Activated CD8-positive, alpha-beta memory T cell treated with anti-CD3 and anti-CD28 coated beads for 36 hours (primary cell): ENCODE data around the gene PGBD1. TPM values are rescaled to one million over a fixed set of nuclear protein-coding genes. Genes with fewer than 3 reads are reported as not detected.
"Not testable (repeated sequence)": the region's sequence is repeated elsewhere in the genome, so short reads cannot be mapped to it uniquely, and the experiment has no call there.

ENCODE experiments used
- CTCF ChIA-PET: fragments of 350-600 bp; sonication (Branson Sonifier 250); formaldehyde crosslinking; loops from one replicate; lab custom pipeline; 2021; ENCODE audit warnings: antibody characterized with exemption; lab: Charles Lee
- POLR2A ChIA-PET: fragments of 350-600 bp; sonication (Branson Sonifier 250); formaldehyde crosslinking; loops from one replicate; lab custom pipeline; 2021; ENCODE audit warnings: antibody characterized with exemption; lab: Charles Lee
- total RNA-seq, 2 experiments: library from RNA; stranded (reverse); gene quantifications; one replicate each; pipeline ENCODE4 v1.2.3, GENCODE V29; 2021

PGBD1 gene
- total RNA-seq, 2 experiments from 2014 or later, result 4.1 TPM

DNA sequence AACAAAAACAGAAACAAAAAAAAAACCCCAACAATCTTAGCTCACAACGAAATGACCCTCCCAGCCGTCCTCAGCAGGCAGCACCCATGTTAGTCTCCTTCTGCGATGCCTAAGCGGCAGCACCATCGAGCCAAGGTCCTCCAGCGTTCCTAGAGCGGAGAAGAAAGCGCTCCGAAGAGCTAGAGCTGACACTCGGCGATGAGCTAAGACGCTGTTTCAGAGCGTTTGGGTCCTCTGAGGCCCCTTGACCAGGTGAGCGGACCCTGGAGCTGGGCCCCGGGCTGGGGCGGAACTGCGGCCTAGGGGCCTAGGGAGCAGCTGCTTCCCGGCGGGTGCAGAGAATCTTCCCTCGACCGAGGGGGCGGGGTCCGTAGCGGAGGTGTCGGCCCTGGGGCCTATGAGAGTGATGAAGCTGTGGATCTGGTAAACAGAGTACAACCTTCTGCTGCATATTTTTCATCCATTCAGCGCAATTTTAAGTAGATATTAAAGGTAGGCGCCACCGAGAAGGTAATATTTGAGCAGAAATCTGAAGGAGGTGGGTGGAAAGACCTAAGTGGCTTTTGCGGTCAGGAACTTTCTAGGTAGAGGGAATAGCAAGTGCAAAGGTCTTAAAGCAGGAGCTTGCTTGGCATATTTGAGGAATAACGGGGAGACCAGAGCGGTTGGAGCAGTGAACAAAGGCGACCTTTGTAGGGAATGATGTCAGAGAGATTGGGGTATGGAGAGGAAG lies 14.2 kb upstream of the PGBD1 start, which contains the start of gene ZSCAN26:
ZSCAN26 (plus strand) TSS at position 182 of the 733 bp plus-strand sequence. CDS start 4,777 bp downstream, outside the sequence.
- ChIA-PET CTCF (interaction anchor here (1.2 to 1.5 kb wide), 2 partner anchors 89 to 127 kb away, joined by 4 to 12 read pairs; no protein-coding TSS in a partner anchor), POLR2A (interaction anchor here (0.7 to 1.5 kb wide), 5 partner anchors 13 to 1122 kb away, joined by 3 to 5 read pairs (median 3); partner anchors contain the start of genes ZKSCAN3 and ZKSCAN4)

DNA sequence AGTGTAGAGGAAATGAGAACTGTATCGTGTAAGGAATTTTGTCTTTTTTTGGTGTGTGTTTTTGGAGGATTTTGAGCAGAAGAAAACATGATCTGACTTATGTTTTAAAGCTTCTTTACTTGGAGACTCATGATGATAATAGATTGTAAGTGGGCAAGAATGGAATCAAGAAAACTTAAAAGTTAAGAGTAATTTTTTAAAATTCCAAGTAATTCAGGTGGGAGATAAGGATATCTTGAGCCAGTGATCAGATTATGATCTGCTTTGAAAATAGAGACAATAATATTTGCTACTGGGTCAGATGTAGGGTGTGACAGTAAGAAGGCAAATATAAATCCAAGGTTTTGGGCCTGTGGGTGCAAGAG lies 13.7 kb upstream of the PGBD1 start:
- ChIA-PET CTCF (interaction anchor here (1.2 to 1.5 kb wide), 2 partner anchors 88 to 127 kb away, joined by 4 to 12 read pairs; no protein-coding TSS in a partner anchor), POLR2A (interaction anchor here (0.8 to 1.5 kb wide), 4 partner anchors 12 to 1122 kb away, joined by 3 to 5 read pairs (median 4); partner anchors contain the start of genes ZKSCAN3 and ZKSCAN4)

DNA sequence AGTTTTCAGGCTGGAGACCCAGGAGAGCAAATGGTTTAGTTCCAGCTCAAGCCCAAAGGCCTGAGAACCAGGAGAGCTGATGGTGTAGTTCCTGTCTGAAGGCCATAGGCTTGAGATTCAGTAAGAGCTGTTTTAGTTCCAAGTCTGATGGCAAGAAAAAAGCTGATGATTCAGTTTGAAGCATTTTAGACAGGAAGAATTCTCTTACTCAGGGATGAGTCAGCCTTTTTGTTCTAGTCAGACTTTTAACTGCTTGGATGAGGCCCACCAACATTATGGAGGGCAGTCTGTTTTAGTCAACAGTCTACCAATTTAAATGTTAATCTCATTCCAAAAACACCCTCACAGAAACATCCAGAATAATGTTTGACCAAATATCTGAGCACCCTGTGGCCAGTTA lies 11.9 kb upstream of the PGBD1 start:
- ChIA-PET CTCF (interaction anchor here (0.5 kb wide), 1 partner anchor 333 kb away, joined by 3 read pairs; no protein-coding TSS in a partner anchor), POLR2A (no interaction called here)

- POLR2A ChIA-PET, result no interaction called here
- CTCF ChIA-PET, result interaction anchor here (0.6 kb wide), 1 partner anchor 54 kb away, joined by 4 read pairs; no protein-coding TSS in a partner anchor
Observed at GRCh38 chr6:28274888-28275287, 6.5 kb upstream of the PGBD1 start.

DNA sequence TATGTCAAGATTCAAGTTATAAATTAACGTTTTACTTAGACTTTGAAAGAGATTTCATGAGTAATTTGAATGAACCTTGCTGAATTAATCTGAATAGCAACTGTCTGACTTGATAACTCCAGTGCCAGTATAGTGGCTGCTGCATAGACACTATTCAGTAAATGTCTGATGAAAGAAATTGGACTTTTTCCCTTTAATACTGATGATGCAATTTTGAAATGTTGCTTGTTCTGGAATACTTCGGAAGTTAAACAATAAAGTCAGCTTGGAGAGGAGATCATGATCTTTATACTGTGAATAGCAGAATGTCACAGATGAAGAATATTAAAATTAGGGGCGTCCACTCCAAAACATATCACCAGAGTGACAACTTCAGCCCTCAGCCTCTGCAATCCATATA lies 3.6 kb upstream of the PGBD1 start:
- ChIA-PET POLR2A (no interaction called here), CTCF (no interaction called here)

GRCh38 chr6:28280595-28281287 lies 631 bp upstream of the PGBD1 start:
- ChIA-PET CTCF (interaction anchor here (1.3 kb wide), 1 partner anchor 76 kb away, joined by 8 read pairs; no protein-coding TSS in a partner anchor), POLR2A (interaction anchor here (1.4 kb wide), 1 partner anchor 14 kb away, joined by 4 read pairs; the partner anchor contains the start of gene ZSCAN26)

GRCh38 chr6:28282926-28283325 lies 1.6 kb downstream of the PGBD1 start:
- ChIA-PET POLR2A (interaction anchor here (0.5 kb wide), 1 partner anchor 642 kb away, joined by 3 read pairs; no protein-coding TSS in a partner anchor), CTCF (no interaction called here)

GRCh38 chr6:28291573-28291972 lies 10.2 kb downstream of the PGBD1 start:
- POLR2A ChIA-PET, result no interaction called here
- CTCF ChIA-PET, result interaction anchor here (0.7 kb wide), 1 partner anchor 44 kb away, joined by 4 read pairs; no protein-coding TSS in a partner anchor

- POLR2A ChIA-PET, result no interaction called here
- CTCF ChIA-PET, result no interaction called here
Observed at GRCh38 chr6:28295326-28295725, 14.0 kb downstream of the PGBD1 start.

- CTCF ChIA-PET, result no interaction called here
- POLR2A ChIA-PET, result no interaction called here
Observed at GRCh38 chr6:28296520-28297060, 15.2 kb downstream of the PGBD1 start.

- ChIA-PET CTCF (no interaction called here), POLR2A (interaction anchor here (0.6 kb wide), 1 partner anchor 1558 kb away, joined by 3 read pairs; no protein-coding TSS in a partner anchor)
Observed at GRCh38 chr6:28303570-28303969, 22.2 kb downstream of the PGBD1 start.

GRCh38 chr6:28306363-28306762 lies 25.0 kb downstream of the PGBD1 start:
- POLR2A ChIA-PET, CTCF ChIA-PET: not testable (repeated sequence)

DNA sequence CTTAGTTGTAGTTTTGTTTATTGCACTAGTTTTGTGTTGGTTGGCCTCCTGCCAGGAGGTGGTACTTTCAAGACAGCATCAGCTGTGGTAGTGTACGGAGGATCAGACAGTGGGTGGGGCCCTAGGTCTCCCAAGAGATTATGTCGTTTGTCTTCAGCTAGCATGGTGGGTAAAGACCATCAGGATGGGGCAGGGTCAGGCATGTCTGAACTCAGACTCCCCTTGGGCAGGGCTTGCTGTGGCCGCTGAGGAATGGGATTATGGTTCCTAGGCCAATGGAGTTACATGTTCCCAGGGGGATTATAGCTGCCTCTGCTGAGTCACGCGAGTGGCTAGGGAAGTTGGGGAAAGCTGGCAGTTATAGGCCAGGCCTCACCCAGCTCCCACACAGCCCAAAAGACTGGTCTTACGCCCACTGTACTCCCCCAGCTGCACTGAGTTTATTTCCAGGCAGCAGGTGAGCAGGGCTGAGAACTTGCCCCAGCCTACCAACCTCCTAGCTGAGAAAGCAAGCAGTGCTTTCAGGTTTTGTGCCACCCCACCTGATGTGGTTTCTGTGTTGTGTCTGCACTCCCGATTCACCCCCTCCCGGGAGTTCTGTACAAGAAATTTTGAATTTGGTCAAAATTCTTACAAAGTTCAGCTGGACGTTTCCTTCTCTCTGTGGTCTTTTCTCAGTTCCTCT lies 29.9 kb downstream of the PGBD1 start:
- ChIA-PET POLR2A (no interaction called here), CTCF (no interaction called here)

- POLR2A ChIA-PET, result no interaction called here
- CTCF ChIA-PET, result no interaction called here
Observed at GRCh38 chr6:28312939-28313338, 31.6 kb downstream of the PGBD1 start.

DNA sequence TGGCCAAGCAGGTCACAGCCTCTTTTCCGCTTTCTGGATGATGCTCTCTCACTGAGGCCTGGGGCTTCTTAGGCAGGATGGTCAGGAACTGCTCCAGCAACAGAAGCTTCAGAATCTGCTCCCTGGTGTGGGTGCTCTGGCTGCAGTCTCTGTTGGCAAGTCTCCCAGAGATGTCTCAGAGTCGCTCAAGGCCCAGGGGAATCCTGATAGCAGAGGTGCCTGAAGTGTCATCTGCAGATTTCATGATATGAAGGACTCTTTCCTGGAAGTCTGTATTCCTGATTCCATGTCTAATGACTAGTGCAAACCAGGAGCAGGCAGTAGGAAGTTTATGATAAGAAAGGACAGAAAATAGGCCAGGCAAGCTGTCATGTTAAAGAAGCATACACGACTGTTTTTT lies 34.3 kb downstream of the PGBD1 start:
- CTCF ChIA-PET, result no interaction called here

GRCh38 chr6:28317866-28318265 lies 36.5 kb downstream of the PGBD1 start:
- CTCF ChIA-PET, POLR2A ChIA-PET: not testable (repeated sequence)

More for the DNA sequence above, 34.3 kb downstream of the PGBD1 start:
- POLR2A ChIA-PET, result no interaction called here

GRCh38 chr6:28322661-28323060 lies 41.3 kb downstream of the PGBD1 start:
- POLR2A ChIA-PET, result no interaction called here
- CTCF ChIA-PET, result no interaction called here

DNA sequence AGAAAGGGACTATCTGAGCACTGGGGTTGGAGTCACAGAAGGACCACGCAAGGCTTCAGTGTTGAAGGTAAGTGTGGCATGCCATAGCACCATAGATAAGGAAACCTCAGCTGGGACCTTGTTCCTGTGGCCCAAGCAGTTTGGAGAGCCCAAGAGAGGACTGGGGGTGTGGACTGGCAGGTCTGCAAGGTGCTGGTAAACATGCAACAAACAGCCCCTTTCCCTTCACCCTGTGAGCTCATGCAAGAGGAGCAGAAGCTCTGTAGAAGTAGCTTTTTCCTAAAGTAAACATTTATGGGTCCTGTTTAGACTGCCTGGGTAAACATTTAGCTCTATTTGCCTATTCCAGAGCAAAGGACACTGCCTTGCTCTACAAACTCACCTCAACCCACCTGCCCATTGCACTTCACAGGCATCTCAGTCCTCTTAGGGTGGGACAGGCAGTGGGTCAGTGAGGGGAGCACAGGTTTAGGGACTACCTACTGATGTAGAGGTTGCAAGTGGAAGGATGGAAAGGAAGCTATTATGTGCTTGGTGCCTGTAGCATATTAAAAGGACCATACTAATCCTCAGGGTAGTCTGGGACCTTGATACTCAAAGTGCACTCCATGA lies 42.5 kb downstream of the PGBD1 start:
- ChIA-PET POLR2A (no interaction called here), CTCF (no interaction called here)
